Ishikawa (cell line): ENCODE results near the gene DYNLT2.

Experiments used
- CEBPB ChIP-seq: IDR thresholded peaks from 2 replicates; pipeline ENCODE4 v1.6.1; 2012
- CREB1 ChIP-seq: IDR thresholded peaks from 2 replicates; pipeline ENCODE4 v1.6.1; 2012; ENCODE audit warnings: low read depth
- EGR1 ChIP-seq: IDR thresholded peaks from 2 replicates; pipeline ENCODE4 v1.6.1; 2012
- EP300 ChIP-seq: IDR thresholded peaks from 2 replicates; pipeline ENCODE4 v1.6.1; 2012; ENCODE audit warnings: borderline replicate concordance
- NFIC ChIP-seq: IDR thresholded peaks from 2 replicates; pipeline ENCODE4 v1.6.1; 2012
- RAD21 ChIP-seq: IDR thresholded peaks from 2 replicates; pipeline ENCODE4 v1.6.1; 2012; ENCODE audit warnings: low read depth
- TCF12 ChIP-seq: IDR thresholded peaks from 2 replicates; pipeline ENCODE4 v1.6.1; 2012; ENCODE audit warnings: low read depth
- YY1 ChIP-seq: IDR thresholded peaks from 2 replicates; pipeline ENCODE4 v1.6.1; 2012; ENCODE audit warnings: low read depth
- ZBTB7A ChIP-seq: IDR thresholded peaks from 2 replicates; pipeline ENCODE4 v1.6.1; 2012; ENCODE audit warnings: low read depth
- TF ChIP-seq, protein P1 (sequence below): IDR thresholded peaks from 2 replicates; pipeline ENCODE4 v1.6.1; 2012; ENCODE audit warnings: low read depth, mild to moderate bottlenecking

DNA sequence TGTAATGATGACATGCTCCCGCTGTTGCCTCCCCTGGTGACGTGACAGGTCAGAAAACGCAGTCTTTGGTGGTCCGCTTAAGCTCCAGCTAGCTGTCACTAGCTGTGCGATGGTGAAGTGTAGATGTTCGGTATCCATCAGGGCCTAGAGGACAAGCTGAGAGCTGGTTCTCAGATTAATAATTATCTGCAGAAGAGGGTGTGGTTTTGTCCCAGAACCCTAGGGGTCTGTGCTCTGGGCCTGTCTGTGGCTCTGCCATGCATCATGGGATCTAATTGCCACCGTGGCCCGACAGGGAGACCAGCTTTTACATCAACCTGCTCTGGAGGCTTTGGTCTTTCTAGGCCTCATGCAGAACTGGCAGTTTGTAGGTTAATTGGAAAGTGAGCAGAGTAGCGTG, 34.2 kb upstream of the DYNLT2 start:
- TF ChIP-seq CEBPB, result no peak
- TF ChIP-seq RAD21, result no peak
- TF ChIP-seq EP300, result no peak
- no peak for TF ChIP-seq EGR1
- no peak for TF ChIP-seq TCF12
- no peak for TF ChIP-seq ZBTB7A
- no peak for TF ChIP-seq YY1
- TF ChIP-seq, protein P1, sequence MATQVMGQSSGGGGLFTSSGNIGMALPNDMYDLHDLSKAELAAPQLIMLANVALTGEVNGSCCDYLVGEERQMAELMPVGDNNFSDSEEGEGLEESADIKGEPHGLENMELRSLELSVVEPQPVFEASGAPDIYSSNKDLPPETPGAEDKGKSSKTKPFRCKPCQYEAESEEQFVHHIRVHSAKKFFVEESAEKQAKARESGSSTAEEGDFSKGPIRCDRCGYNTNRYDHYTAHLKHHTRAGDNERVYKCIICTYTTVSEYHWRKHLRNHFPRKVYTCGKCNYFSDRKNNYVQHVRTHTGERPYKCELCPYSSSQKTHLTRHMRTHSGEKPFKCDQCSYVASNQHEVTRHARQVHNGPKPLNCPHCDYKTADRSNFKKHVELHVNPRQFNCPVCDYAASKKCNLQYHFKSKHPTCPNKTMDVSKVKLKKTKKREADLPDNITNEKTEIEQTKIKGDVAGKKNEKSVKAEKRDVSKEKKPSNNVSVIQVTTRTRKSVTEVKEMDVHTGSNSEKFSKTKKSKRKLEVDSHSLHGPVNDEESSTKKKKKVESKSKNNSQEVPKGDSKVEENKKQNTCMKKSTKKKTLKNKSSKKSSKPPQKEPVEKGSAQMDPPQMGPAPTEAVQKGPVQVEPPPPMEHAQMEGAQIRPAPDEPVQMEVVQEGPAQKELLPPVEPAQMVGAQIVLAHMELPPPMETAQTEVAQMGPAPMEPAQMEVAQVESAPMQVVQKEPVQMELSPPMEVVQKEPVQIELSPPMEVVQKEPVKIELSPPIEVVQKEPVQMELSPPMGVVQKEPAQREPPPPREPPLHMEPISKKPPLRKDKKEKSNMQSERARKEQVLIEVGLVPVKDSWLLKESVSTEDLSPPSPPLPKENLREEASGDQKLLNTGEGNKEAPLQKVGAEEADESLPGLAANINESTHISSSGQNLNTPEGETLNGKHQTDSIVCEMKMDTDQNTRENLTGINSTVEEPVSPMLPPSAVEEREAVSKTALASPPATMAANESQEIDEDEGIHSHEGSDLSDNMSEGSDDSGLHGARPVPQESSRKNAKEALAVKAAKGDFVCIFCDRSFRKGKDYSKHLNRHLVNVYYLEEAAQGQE, result no peak
- TF ChIP-seq NFIC, result no peak
- no peak for TF ChIP-seq CREB1
